ENCODE measurements around the gene CACNG6. TPM values are rescaled to one million over a fixed set of nuclear protein-coding genes. Genes with fewer than 3 reads are reported as not detected.

The CACNG6 gene
- not detected in 2 replicates for total RNA-seq

DNA sequence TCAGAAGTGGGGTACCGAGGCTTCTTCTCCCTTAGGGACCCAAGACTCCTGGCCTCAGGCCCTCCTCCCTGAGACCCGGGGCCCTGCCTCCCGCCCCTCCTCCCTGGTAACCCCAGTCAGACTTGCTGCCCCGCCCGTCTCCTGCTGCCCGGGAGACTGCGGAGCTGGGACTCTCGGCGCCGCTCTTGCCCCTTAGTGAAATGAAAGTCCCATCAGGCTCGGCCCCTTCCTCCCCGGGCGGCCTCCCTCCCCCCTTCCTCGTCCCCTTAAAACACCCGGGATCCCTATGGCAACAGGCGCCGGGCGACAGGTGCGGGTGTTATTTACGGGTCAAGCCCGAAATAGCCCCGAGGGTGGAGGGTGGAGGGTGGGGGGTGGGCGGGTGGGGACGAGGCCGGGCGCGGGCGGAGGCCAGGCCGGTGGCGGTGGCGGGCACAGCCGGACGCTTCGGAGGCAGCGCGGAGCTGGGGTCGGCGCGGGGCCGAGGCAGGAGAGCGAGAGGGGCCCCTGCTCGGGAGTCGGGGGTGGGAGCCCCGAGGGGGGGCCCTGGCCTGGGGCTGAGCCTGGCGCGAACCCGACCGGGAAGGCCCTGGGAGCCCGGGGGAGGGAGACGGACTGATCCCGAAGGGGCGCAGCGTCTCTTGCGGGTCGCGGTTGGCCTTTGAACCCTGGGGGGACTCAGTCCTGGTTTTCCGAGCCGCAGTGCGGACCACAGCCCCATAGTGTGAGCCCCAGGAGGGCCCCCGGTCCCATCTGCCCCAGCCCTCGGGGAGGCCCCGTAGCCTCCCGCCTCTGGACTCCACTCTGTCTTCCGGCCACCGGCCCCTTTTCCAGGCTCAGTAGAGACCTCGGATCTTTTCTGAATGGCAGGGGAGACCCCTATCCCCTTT is at the start of gene CACNG6:
Gene CACNG6 (plus strand): TSS at position 414 of the 890 bp plus-strand sequence. CDS start 1,241 bp downstream, outside the sequence.

DNA sequence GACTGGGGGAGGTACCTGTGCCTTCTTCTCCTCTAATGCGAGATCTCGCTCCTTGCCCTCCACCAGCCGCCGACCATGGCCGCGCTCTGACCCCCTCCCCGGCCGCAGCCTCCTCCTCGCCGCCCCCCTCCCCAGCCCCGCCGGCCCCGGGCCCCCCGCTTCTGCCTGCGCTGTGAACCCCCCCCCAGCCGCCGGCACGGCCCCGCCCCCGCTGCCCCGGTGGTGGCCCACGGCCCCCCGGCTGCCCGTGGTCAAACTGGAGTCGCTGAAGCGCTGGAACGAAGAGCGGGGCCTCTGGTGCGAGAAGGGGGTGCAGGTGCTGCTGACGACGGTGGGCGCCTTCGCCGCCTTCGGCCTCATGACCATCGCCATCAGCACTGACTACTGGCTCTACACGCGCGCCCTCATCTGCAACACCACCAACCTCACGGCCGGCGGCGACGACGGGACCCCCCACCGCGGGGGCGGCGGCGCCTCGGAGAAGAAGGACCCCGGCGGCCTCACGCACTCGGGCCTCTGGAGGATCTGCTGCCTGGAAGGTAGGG is 28.5 kb upstream of the CACNG6 start, which contains the start of gene CACNG8:
Gene CACNG8 (plus strand): TSS at position 51 of the 545 bp plus-strand sequence.

Other genes with a start within 250 kb of the CACNG6 start
- gene NLRP12, start 167.3 kb upstream of the CACNG6 start, total RNA-seq, result under 0.01 TPM in 1 of 2 replicates, not detected in the other
- gene MYADM, start 123.8 kb upstream of the CACNG6 start, total RNA-seq, result 8.9 and 21.8 TPM in 2 replicates
- 0.30 TPM in 1 of 2 replicates, not detected in the other for gene PRKCG, start 109.4 kb upstream of the CACNG6 start, total RNA-seq
- 1.1 and 4.2 TPM in 2 replicates for gene CACNG7, start 82.4 kb upstream of the CACNG6 start, total RNA-seq
- gene CACNG8, start 28.7 kb upstream of the CACNG6 start, total RNA-seq, result 0.23 and 0.59 TPM in 2 replicates
- gene VSTM1, start 72.3 kb downstream of the CACNG6 start, total RNA-seq, result not detected in 2 replicates
- not detected in 2 replicates for gene TARM1, start 89.7 kb downstream of the CACNG6 start, total RNA-seq
- 0.78 TPM in 1 of 2 replicates, not detected in the other for gene OSCAR, start 109.2 kb downstream of the CACNG6 start, total RNA-seq
- gene NDUFA3, start 111.2 kb downstream of the CACNG6 start, total RNA-seq, result 8.8 and 9.5 TPM in 2 replicates
- gene TFPT, start 124.0 kb downstream of the CACNG6 start, total RNA-seq, result 9.1 and 18.1 TPM in 2 replicates
- 37.1 and 60.9 TPM in 2 replicates for gene PRPF31, start 124.1 kb downstream of the CACNG6 start, total RNA-seq
- 13.1 and 25.5 TPM in 2 replicates for gene CNOT3, start 146.1 kb downstream of the CACNG6 start, total RNA-seq
- gene LENG1, start 168.1 kb downstream of the CACNG6 start, total RNA-seq, result 4.6 and 5.3 TPM in 2 replicates
- gene TMC4, start 181.5 kb downstream of the CACNG6 start, total RNA-seq, result under 0.01 and 0.60 TPM in 2 replicates
- gene MBOAT7, start 197.9 kb downstream of the CACNG6 start, total RNA-seq, result 59.7 and 112 TPM in 2 replicates
- 65.0 and 78.9 TPM in 2 replicates for gene TSEN34, start 199.7 kb downstream of the CACNG6 start, total RNA-seq
- gene RPS9, start 209.2 kb downstream of the CACNG6 start, total RNA-seq, result 753 and 1,564 TPM in 2 replicates
- gene LILRB3, start 231.4 kb downstream of the CACNG6 start, total RNA-seq, result not detected in 2 replicates

All from smooth muscle cell of the umbilical artery (primary cell).